ENCODE data around the gene DMRTA2. TPM values are rescaled to one million over a fixed set of nuclear protein-coding genes. Genes with fewer than 3 reads are reported as not detected.

Gene DMRTA2
- total RNA-seq, 4 donors from 2014 or later, result not detected

DNA sequence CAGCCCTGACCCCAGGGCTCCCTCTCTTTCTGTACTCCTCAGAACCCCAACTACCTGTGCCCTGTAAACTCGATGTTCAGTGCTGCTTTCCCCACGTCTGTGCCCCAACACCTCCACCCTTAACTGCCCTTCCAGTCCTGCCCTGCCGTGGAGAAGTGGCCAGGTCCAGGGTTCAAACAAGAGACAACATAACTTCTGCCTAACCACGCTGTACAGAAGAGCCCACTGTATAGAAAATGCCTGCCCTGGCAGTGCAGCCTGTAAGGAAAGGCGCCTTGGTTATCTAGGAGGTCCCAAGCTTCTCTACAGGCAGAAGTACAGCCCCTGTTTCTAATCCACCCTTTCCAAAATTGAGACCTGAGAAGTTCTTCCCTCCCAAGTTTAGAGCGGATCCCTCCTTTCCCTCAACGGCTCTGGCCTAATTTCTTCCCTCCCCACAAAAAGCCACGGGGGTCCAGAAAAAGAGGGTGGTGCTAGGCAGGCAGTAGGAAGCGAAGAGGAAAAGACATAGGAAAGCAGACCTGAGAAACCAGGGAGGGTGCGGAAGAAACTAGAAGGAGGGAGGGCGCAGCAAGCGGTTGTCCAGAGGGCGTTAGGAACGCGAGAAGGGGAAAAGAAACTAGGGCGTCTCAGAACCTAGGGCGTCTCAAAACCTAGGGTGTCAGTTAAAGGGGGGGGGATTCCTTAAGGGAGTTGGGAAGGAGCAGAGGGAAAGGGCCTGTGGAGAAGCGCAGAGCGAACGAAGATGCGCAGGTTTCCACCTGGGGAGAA is 3.2 kb downstream of the DMRTA2 start:
- TF ChIP-seq, protein P1, sequence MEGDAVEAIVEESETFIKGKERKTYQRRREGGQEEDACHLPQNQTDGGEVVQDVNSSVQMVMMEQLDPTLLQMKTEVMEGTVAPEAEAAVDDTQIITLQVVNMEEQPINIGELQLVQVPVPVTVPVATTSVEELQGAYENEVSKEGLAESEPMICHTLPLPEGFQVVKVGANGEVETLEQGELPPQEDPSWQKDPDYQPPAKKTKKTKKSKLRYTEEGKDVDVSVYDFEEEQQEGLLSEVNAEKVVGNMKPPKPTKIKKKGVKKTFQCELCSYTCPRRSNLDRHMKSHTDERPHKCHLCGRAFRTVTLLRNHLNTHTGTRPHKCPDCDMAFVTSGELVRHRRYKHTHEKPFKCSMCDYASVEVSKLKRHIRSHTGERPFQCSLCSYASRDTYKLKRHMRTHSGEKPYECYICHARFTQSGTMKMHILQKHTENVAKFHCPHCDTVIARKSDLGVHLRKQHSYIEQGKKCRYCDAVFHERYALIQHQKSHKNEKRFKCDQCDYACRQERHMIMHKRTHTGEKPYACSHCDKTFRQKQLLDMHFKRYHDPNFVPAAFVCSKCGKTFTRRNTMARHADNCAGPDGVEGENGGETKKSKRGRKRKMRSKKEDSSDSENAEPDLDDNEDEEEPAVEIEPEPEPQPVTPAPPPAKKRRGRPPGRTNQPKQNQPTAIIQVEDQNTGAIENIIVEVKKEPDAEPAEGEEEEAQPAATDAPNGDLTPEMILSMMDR (IDR thresholded peaks at IDR 0.05), result no peak
- no peak for TF ChIP-seq POLR2A (IDR thresholded peaks at IDR 0.05; ENCODE audit: low read depth)
- TF ChIP-seq EP300 (IDR thresholded peaks at IDR 0.05), result no peak
- no peak for TF ChIP-seq POLR2AphosphoS5 (IDR thresholded peaks at IDR 0.05)
- Histone ChIP-seq H3K4me3 (no peak overlapping the region), H3K27ac (replicated peaks in 1 of 4) (no peak overlapping the region), H3K36me3 (no peaks in the 10 kb centered on the region), H3K4me1 (peaks cover 49 to 100% (median 82%) of the 10 kb centered on the region in 4 donors), H3K27me3 (peaks cover 0 to 100% (median 93%) of the 10 kb centered on the region in 4 donors), H3K9me3 (no peaks in the 10 kb centered on the region)
- no peak for DNase-seq (ENCODE audit: extremely low spot score)
- intact Hi-C loops (cut with DNase I), result no loop called here
- 11% methylated on average over 19 of the region's 21 CpGs for WGBS

DNA sequence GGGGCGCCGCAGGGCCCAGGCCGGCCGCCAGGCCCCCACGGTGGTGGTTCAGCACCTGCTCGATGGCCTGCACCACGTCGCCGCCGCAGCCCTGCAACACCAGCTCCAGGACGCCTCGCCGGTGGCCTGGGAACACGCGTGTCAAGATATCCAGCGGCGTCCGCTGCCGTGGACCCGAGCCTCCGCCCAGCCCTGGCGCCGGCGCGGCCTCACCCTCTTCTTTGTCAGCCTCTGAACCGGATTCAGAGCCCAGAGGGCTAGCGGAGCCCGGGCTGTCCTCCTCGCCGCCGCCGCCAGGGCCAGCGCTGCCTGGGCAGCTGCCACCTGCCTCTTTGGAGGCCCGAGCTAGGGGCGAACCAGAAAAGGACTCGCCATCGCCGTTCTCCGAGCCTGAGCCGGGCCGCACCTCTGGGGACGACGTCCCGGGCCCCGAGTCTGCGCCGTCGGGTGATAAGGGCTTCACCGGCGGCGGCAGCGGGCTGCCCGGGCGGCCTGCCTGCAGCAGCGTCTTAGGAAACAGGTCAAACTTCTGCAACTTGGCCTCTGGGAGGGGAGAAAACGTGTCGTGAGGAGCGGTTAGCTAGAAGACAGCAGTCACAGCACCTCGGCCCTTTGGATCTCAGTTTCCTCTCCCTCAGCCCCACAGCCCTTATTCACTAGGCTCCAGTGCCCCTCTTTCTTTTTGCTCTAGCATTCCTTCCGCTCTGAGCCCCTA is 3.9 kb downstream of the DMRTA2 start:
- no peaks in the 10 kb centered on the region for H3K36me3 ChIP-seq
- no peak for DNase-seq (ENCODE audit: extremely low spot score)
- peaks cover 0 to 100% (median 89%) of the 10 kb centered on the region in 4 donors for H3K27me3 ChIP-seq
- H3K4me1 ChIP-seq, result peaks cover 42 to 92% (median 75%) of the 10 kb centered on the region in 4 donors
- H3K27ac ChIP-seq (replicated peaks in 1 of 4), result no peak overlapping the region
- TF ChIP-seq EP300 (IDR thresholded peaks at IDR 0.05) (no peak), POLR2AphosphoS5 (IDR thresholded peaks at IDR 0.05) (no peak), POLR2A (IDR thresholded peaks at IDR 0.05; ENCODE audit: low read depth) (no peak)
- TF ChIP-seq, protein P1 (IDR thresholded peaks at IDR 0.05), result no peak
- intact Hi-C loops (cut with DNase I), result no loop called here
- H3K9me3 ChIP-seq, result no peaks in the 10 kb centered on the region
- 13% methylated on average over 7 of the region's 60 CpGs for WGBS
- H3K4me3 ChIP-seq, result peak overlapping the region; percentile 40 to 48 (median 43)

- Histone ChIP-seq H3K4me3 (peak overlapping the region; percentile 40 to 48 (median 43)), H3K36me3 (no peaks in the 10 kb centered on the region), H3K4me1 (peaks cover 38 to 85% (median 68%) of the 10 kb centered on the region in 4 donors), H3K9me3 (no peaks in the 10 kb centered on the region), H3K27ac (replicated peaks in 1 of 4) (no peak overlapping the region), H3K27me3 (peaks cover 0 to 100% (median 83%) of the 10 kb centered on the region in 4 donors)
- intact Hi-C loops (cut with DNase I), result no loop called here
- no peak for TF ChIP-seq EP300 (IDR thresholded peaks at IDR 0.05)
- TF ChIP-seq POLR2AphosphoS5 (IDR thresholded peaks at IDR 0.05), result no peak
- TF ChIP-seq POLR2A (IDR thresholded peaks at IDR 0.05; ENCODE audit: low read depth), result no peak
- TF ChIP-seq, protein P1 (IDR thresholded peaks at IDR 0.05), result no peak
- no peak for DNase-seq (ENCODE audit: extremely low spot score)
- WGBS, result 0% methylated on average over 10 of the region's 64 CpGs
These were observed 4.6 kb downstream of the DMRTA2 start for GRCh38 chr1:50418600-50419109.

GRCh38 chr1:50417946-50418599 is 5.2 kb downstream of the DMRTA2 start:
- intact Hi-C loops (cut with DNase I), result no loop called here
- peaks cover 32 to 79% (median 62%) of the 10 kb centered on the region in 4 donors for H3K4me1 ChIP-seq
- DNase-seq (ENCODE audit: extremely low spot score), result no peak
- peak overlapping the region; percentile 40 to 48 (median 43) for H3K4me3 ChIP-seq
- H3K36me3 ChIP-seq, result no peaks in the 10 kb centered on the region
- H3K27me3 ChIP-seq, result peaks cover 0 to 100% (median 77%) of the 10 kb centered on the region in 4 donors
- H3K9me3 ChIP-seq, result peaks cover 0 to 6% (median 2%) of the 10 kb centered on the region in 4 donors
- no peak for TF ChIP-seq EP300 (IDR thresholded peaks at IDR 0.05)
- no peak for TF ChIP-seq POLR2AphosphoS5 (IDR thresholded peaks at IDR 0.05)
- TF ChIP-seq, protein P1 (IDR thresholded peaks at IDR 0.05), result no peak
- TF ChIP-seq POLR2A (IDR thresholded peaks at IDR 0.05; ENCODE audit: low read depth), result no peak
- no peak overlapping the region for H3K27ac ChIP-seq (replicated peaks in 1 of 4)
- WGBS, result 16% methylated on average over 16 of the region's 20 CpGs

Data from esophagus muscularis mucosa (tissue), 4 donors.